WTC11 (cell line): ENCODE results near the gene PRIM2.
"Not testable (repeated sequence)": the region's sequence is repeated elsewhere in the genome, so short reads cannot be mapped to it uniquely, and the experiment has no call there.

Experiments
- CBFB ChIP-seq: sonication (generic); formaldehyde crosslinking; IDR thresholded peaks from 2 replicates; pipeline ENCODE4 v1.8.1; 2022; ENCODE audit warnings: mild to moderate bottlenecking, low read depth, missing genetic modification reagents
- JUN ChIP-seq: sonication (generic); formaldehyde crosslinking; IDR thresholded peaks from 2 replicates; pipeline ENCODE4 v1.8.0; 2023; ENCODE audit warnings: mild to moderate bottlenecking, missing genetic modification reagents
- KAT7 ChIP-seq: sonication (generic); formaldehyde crosslinking; IDR thresholded peaks from 2 replicates; pipeline ENCODE4 v1.8.1; 2023; ENCODE audit warnings: missing genetic modification reagents, mild to moderate bottlenecking, borderline replicate concordance
- NFYB ChIP-seq: sonication (generic); formaldehyde crosslinking; conservative IDR thresholded peaks from 2 replicates; pipeline ENCODE4 v1.8.0; 2022; ENCODE audit warnings: low read depth, missing genetic modification reagents
- ZNF138 ChIP-seq: sonication (generic); formaldehyde crosslinking; conservative IDR thresholded peaks from 2 replicates; pipeline ENCODE4 v1.8.1; 2022; ENCODE audit warnings: mild to moderate bottlenecking, moderate library complexity, missing genetic modification reagents
- TF ChIP-seq, protein P1 (sequence below): fragments of 200-600 bp; IDR thresholded peaks from 2 replicates; pipeline ENCODE4 v1.8.0; 2022; ENCODE audit warnings: antibody characterized with exemption
- TF ChIP-seq, protein P2 (sequence below): sonication (generic); formaldehyde crosslinking; IDR thresholded peaks from 2 replicates; pipeline ENCODE4 v1.8.0; 2022; ENCODE audit warnings: mild to moderate bottlenecking, missing genetic modification reagents
- TF ChIP-seq, protein P3 (sequence below): sonication (generic); formaldehyde crosslinking; IDR thresholded peaks from 2 replicates; pipeline ENCODE4 v1.8.0; 2022; ENCODE audit warnings: mild to moderate bottlenecking, missing genetic modification reagents

GRCh38 chr6:57481121-57481520 lies 163.7 kb downstream of the PRIM2 start:
- not testable (repeated sequence) for TF ChIP-seq ZNF138 (CRISPR knock-in tag); NFYB; KAT7 (CRISPR knock-in tag); CBFB (CRISPR knock-in tag); JUN (CRISPR knock-in tag)
- TF ChIP-seq, protein P1, sequence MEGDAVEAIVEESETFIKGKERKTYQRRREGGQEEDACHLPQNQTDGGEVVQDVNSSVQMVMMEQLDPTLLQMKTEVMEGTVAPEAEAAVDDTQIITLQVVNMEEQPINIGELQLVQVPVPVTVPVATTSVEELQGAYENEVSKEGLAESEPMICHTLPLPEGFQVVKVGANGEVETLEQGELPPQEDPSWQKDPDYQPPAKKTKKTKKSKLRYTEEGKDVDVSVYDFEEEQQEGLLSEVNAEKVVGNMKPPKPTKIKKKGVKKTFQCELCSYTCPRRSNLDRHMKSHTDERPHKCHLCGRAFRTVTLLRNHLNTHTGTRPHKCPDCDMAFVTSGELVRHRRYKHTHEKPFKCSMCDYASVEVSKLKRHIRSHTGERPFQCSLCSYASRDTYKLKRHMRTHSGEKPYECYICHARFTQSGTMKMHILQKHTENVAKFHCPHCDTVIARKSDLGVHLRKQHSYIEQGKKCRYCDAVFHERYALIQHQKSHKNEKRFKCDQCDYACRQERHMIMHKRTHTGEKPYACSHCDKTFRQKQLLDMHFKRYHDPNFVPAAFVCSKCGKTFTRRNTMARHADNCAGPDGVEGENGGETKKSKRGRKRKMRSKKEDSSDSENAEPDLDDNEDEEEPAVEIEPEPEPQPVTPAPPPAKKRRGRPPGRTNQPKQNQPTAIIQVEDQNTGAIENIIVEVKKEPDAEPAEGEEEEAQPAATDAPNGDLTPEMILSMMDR: not testable (repeated sequence)
- TF ChIP-seq, protein P2, sequence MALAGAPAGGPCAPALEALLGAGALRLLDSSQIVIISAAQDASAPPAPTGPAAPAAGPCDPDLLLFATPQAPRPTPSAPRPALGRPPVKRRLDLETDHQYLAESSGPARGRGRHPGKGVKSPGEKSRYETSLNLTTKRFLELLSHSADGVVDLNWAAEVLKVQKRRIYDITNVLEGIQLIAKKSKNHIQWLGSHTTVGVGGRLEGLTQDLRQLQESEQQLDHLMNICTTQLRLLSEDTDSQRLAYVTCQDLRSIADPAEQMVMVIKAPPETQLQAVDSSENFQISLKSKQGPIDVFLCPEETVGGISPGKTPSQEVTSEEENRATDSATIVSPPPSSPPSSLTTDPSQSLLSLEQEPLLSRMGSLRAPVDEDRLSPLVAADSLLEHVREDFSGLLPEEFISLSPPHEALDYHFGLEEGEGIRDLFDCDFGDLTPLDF (CRISPR knock-in tag): not testable (repeated sequence)
- TF ChIP-seq, protein P3, sequence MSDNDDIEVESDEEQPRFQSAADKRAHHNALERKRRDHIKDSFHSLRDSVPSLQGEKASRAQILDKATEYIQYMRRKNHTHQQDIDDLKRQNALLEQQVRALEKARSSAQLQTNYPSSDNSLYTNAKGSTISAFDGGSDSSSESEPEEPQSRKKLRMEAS: not testable (repeated sequence)
